Endothelial cell (in vitro differentiated cells): ENCODE measurements around the gene ITPKC. TPM values are rescaled to one million over a fixed set of nuclear protein-coding genes. Genes with fewer than 3 reads are reported as not detected.
"Not testable (repeated sequence)": the region's sequence is repeated elsewhere in the genome, so short reads cannot be mapped to it uniquely, and the experiment has no call there.

Experiments
- DNase-seq: peaks from one replicate; pipeline ENCODE4 v3.0.0; 2021; ENCODE audit warnings: low spot score
- H3K27ac Mint-ChIP-seq: one replicate; pipeline ENCODE4 v1.8.0; 2021; ENCODE audit warnings: mixed read lengths, inconsistent platforms; ENCODE audit not compliant: unreplicated experiment
- H3K27me3 Mint-ChIP-seq: one replicate; pipeline ENCODE4 v1.8.0; 2021; ENCODE audit warnings: mild to moderate bottlenecking, moderate library complexity, mixed read lengths, inconsistent platforms; ENCODE audit not compliant: unreplicated experiment
- H3K36me3 Mint-ChIP-seq: one replicate; pipeline ENCODE4 v1.8.0; 2021; ENCODE audit warnings: mild to moderate bottlenecking, low read depth, mixed read lengths, inconsistent platforms; ENCODE audit not compliant: unreplicated experiment
- H3K4me1 Mint-ChIP-seq: one replicate; pipeline ENCODE4 v1.8.0; 2021; ENCODE audit warnings: mild to moderate bottlenecking, mixed read lengths, inconsistent platforms; ENCODE audit not compliant: unreplicated experiment
- H3K4me3 Mint-ChIP-seq: one replicate; pipeline ENCODE4 v1.8.0; 2021; ENCODE audit warnings: mild to moderate bottlenecking, mixed read lengths, inconsistent platforms; ENCODE audit not compliant: unreplicated experiment
- H3K9me3 Mint-ChIP-seq: one replicate; pipeline ENCODE4 v1.8.0; 2021; ENCODE audit warnings: mixed read lengths, inconsistent platforms; ENCODE audit not compliant: unreplicated experiment
- total RNA-seq: library from RNA; stranded (reverse); fragmentation: NEBNext Ultra II Directional; extraction: Animal tissue kit (Norgen Biotek cat#: 25700); gene quantifications from one replicate; pipeline ENCODE4 v1.2.1, GENCODE V29; 2021; ENCODE audit not compliant: unreplicated experiment
- TF ChIP-seq, protein P1 (sequence below): fragments of 200-600 bp; sonication (generic); IDR thresholded peaks from one replicate; pipeline ENCODE4 v1.5.0; 2021; ENCODE audit warnings: antibody characterized with exemption; ENCODE audit not compliant: unreplicated experiment

The ITPKC gene
- total RNA-seq, 1 donor from 2014 or later = 12.1 TPM

DNA sequence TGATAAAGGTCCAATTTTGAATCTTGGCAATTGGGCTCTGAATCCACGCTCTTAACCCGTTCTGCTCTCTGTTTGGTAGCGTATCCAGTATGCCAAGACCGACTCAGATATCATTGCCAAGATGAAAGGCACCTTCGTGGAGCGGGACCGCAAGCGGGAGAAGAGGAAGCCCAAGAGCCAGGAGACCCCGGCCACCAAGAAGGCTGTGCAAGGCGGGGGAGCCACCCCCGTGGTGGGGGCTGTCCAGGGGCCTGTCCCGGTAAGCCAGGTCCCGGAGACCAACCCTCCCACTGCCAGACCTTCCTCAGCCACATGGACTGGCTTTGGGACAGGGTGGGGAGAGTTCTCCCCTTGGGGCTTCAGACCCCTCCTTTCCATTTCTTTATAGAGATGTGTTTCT lies 42.4 kb downstream of the ITPKC start:
- no peaks in the 10 kb centered on the region for H3K9me3 Mint-ChIP-seq
- no peak for DNase-seq

DNA sequence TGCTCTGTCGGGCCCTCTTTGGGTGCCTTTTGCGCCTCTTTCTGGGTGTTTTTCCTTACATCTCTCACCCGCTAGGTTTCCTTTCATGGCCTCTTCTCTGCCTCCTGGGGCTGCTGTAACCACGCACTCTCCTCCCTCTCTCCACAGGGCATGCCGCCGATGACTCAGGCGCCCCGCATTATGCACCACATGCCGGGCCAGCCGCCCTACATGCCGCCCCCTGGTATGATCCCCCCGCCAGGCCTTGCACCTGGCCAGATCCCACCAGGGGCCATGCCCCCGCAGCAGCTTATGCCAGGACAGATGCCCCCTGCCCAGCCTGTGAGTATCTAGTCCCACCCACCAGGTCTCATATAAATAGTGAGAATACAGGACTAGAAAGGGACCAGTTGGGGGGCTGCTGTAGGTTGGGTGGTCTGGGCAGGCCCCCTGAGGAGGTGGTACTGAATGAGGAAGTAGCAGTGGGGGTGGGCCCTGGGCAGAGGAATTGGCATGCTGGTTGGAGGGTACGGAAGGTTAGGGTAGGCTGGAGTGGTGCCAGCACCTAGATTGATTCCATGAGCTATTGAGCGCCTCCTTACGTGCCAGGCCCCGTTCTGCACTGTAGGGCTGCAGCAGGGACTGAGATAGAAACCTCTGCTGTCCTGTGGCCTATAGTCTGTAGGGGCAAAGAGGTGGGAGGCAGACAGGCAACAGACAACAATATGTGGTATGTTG lies 46.0 kb downstream of the ITPKC start:
- Mint-ChIP-seq H3K4me3 (peak overlapping the region; percentile 23), H3K9me3 (no peaks in the 10 kb centered on the region), H3K36me3 (peaks cover 51% of the 10 kb centered on the region), H3K4me1 (peaks cover 50% of the 10 kb centered on the region), H3K27me3 (peaks cover 17% of the 10 kb centered on the region), H3K27ac (peak overlapping the region; percentile 99)
- TF ChIP-seq, protein P1, sequence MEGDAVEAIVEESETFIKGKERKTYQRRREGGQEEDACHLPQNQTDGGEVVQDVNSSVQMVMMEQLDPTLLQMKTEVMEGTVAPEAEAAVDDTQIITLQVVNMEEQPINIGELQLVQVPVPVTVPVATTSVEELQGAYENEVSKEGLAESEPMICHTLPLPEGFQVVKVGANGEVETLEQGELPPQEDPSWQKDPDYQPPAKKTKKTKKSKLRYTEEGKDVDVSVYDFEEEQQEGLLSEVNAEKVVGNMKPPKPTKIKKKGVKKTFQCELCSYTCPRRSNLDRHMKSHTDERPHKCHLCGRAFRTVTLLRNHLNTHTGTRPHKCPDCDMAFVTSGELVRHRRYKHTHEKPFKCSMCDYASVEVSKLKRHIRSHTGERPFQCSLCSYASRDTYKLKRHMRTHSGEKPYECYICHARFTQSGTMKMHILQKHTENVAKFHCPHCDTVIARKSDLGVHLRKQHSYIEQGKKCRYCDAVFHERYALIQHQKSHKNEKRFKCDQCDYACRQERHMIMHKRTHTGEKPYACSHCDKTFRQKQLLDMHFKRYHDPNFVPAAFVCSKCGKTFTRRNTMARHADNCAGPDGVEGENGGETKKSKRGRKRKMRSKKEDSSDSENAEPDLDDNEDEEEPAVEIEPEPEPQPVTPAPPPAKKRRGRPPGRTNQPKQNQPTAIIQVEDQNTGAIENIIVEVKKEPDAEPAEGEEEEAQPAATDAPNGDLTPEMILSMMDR = no peak
- DNase-seq = no peak

More for the DNA sequence above, 42.4 kb downstream of the ITPKC start:
- Mint-ChIP-seq H3K36me3 (peaks cover 53% of the 10 kb centered on the region), H3K27ac (no peak overlapping the region), H3K4me3 (no peak overlapping the region), H3K27me3 (peaks cover 15% of the 10 kb centered on the region), H3K4me1 (peaks cover 66% of the 10 kb centered on the region)
- TF ChIP-seq, protein P1 = no peak

DNA sequence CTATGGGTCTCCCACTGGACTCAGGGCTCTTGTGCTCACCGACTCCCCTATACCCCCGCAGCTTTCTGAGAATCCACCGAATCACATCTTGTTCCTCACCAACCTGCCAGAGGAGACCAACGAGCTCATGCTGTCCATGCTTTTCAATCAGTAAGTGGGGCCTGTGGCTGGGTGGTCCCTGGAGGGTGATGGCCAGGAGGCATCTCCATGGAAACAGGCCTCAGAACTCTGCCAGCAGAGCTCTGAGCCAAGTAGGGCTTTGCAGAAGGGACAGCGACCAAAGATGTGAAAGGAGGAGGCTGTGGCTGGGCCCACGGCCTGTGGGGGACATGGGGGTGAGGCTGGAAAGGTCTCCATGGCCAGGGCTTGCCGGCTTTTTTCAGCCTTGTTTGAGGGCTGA lies 46.6 kb downstream of the ITPKC start:
- no peaks in the 10 kb centered on the region for H3K9me3 Mint-ChIP-seq
- peaks cover 47% of the 10 kb centered on the region for H3K36me3 Mint-ChIP-seq
- DNase-seq = no peak
- TF ChIP-seq, protein P1 = no peak
- no peak overlapping the region for H3K4me3 Mint-ChIP-seq
- H3K27ac Mint-ChIP-seq = peak overlapping the region; percentile 59
- peaks cover 17% of the 10 kb centered on the region for H3K27me3 Mint-ChIP-seq
- H3K4me1 Mint-ChIP-seq = peaks cover 44% of the 10 kb centered on the region

DNA sequence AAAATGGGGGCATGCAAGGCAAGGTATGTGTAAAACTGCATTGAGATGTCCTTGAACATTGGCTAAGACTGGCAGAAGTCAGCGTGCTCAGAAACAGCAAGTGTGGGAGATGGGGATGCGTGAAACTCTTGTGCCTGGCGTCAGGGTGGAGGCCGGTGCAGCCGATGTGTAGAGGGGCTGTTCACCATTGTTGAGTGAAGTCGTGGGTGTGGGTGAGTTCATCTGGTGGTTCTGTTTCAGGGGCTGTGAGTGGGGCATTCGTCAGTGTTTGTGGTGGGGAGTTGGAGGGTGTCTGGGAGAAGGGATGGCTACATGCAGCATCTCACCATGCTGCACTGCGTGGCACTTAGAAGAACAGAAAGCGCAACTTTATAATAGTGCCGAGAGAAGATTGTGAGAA lies 47.1 kb downstream of the ITPKC start:
- Mint-ChIP-seq H3K4me1 (peaks cover 43% of the 10 kb centered on the region), H3K4me3 (peak overlapping the region; percentile 3), H3K9me3 (no peaks in the 10 kb centered on the region), H3K36me3 (peaks cover 47% of the 10 kb centered on the region), H3K27me3 (peaks cover 17% of the 10 kb centered on the region), H3K27ac (peak overlapping the region; percentile 19)
- DNase-seq = no peak
- TF ChIP-seq, protein P1 = no peak

DNA sequence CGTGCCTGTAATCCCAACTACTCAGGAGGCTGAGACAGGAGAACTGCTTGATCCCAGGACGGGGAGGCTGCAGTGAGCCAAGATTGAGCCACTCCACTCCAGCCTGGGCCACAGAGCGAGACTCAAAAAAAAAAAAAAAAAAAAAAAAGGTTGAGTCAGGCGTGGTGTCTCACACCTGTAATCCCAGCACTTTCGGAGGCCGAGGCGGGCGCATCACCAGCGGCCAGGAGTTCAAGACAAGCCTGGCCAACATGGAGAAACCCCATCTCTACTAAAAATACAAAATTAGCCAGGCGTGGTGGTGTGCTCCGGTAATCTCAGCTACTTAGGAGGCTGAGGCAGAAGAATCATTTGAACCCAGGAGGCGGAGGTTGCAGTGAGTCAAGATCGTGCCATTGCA lies 49.5 kb downstream of the ITPKC start:
- Mint-ChIP-seq H3K36me3 (peaks cover 43% of the 10 kb centered on the region), H3K27me3 (peaks cover 15% of the 10 kb centered on the region), H3K4me1 (peaks cover 30% of the 10 kb centered on the region)
- not testable (repeated sequence) for H3K9me3 Mint-ChIP-seq, DNase-seq, H3K27ac Mint-ChIP-seq, H3K4me3 Mint-ChIP-seq
